WTC11 (cell line): ENCODE measurements around the gene ASIP. TPM values are rescaled to one million over a fixed set of nuclear protein-coding genes. Genes with fewer than 3 reads are reported as not detected.

ENCODE experiments used
- ATAC-seq: fragments of 200-7000 bp; cut with Tn5 transposase; 2 replicates; pipeline ENCODE4 v1.10.0; 2021; ENCODE audit warnings: mild to moderate bottlenecking, moderate library complexity
- CTCF ChIA-PET: fragments of 300-600 bp; sonication (Branson Sonifier 250); formaldehyde crosslinking; loops from one replicate; lab custom pipeline; 2021; ENCODE audit warnings: antibody characterized with exemption; lab: Charles Lee
- POLR2A ChIA-PET: fragments of 350-600 bp; sonication (Branson Sonifier 250); formaldehyde crosslinking; loops from one replicate; lab custom pipeline; 2021; ENCODE audit warnings: antibody characterized with exemption; lab: Charles Lee
- DNase-seq: peaks from one replicate; pipeline ENCODE4 v3.0.0; 2021; ENCODE audit warnings: low spot score
- H3K27ac Mint-ChIP-seq: 2 replicates; pipeline ENCODE4 v1.8.0; 2021; ENCODE audit warnings: mixed read lengths
- H3K27me3 Mint-ChIP-seq: 2 replicates; pipeline ENCODE4 v1.8.0; 2021; ENCODE audit warnings: low read depth, mild to moderate bottlenecking, moderate library complexity, mixed read lengths
- H3K36me3 Mint-ChIP-seq: 2 replicates; pipeline ENCODE4 v1.8.0; 2021; ENCODE audit warnings: mixed read lengths
- H3K4me1 Mint-ChIP-seq: 2 replicates; pipeline ENCODE4 v1.8.0; 2022; ENCODE audit warnings: mixed read lengths
- H3K4me3 Mint-ChIP-seq: 2 replicates; pipeline ENCODE4 v1.8.0; 2021; ENCODE audit warnings: mild to moderate bottlenecking, moderate library complexity, mixed read lengths
- H3K9me3 Mint-ChIP-seq: 2 replicates; pipeline ENCODE4 v1.8.0; 2021; ENCODE audit warnings: mixed read lengths
- CDX4 ChIP-seq: fragments of 250-450 bp; sonication (Bioruptor Pico); IDR thresholded peaks from 2 replicates; pipeline ENCODE4 v1.9.0; 2021; ENCODE audit warnings: moderate library complexity, mild to moderate bottlenecking, inconsistent platforms, borderline replicate concordance
- ELF4 ChIP-seq: sonication (generic); formaldehyde crosslinking; IDR thresholded peaks from 2 replicates; pipeline ENCODE4 v1.8.1; 2022; ENCODE audit warnings: low read depth, mild to moderate bottlenecking, moderate library complexity, missing genetic modification reagents
- ESRRA ChIP-seq: sonication (generic); formaldehyde crosslinking; IDR thresholded peaks from 2 replicates; pipeline ENCODE4 v1.8.1; 2022; ENCODE audit warnings: mild to moderate bottlenecking, missing genetic modification reagents, borderline replicate concordance
- FOXP4 ChIP-seq: sonication (generic); formaldehyde crosslinking; IDR thresholded peaks from 2 replicates; pipeline ENCODE4 v1.8.0; 2022; ENCODE audit warnings: mild to moderate bottlenecking, missing genetic modification reagents
- GTF2I ChIP-seq: fragments of 250-450 bp; sonication (Bioruptor Pico); conservative IDR thresholded peaks from 2 replicates; pipeline ENCODE4 v1.4.0; 2021; ENCODE audit warnings: mild to moderate bottlenecking
- IRF2 ChIP-seq: sonication (generic); formaldehyde crosslinking; IDR thresholded peaks from 2 replicates; pipeline ENCODE4 v1.8.0; 2022; ENCODE audit warnings: low read depth, missing genetic modification reagents, borderline replicate concordance
- JAZF1 ChIP-seq: fragments of 250-450 bp; sonication (Bioruptor Pico); IDR thresholded peaks from 2 replicates; pipeline ENCODE4 v1.9.0; 2021; ENCODE audit warnings: moderate library complexity, mild to moderate bottlenecking, inconsistent platforms
- MYBL2 ChIP-seq: sonication (generic); formaldehyde crosslinking; IDR thresholded peaks from 2 replicates; pipeline ENCODE4 v1.8.1; 2023; ENCODE audit warnings: mild to moderate bottlenecking, moderate library complexity, missing genetic modification reagents
- NR2C2 ChIP-seq: sonication (generic); formaldehyde crosslinking; IDR thresholded peaks from 2 replicates; pipeline ENCODE4 v1.8.0; 2022; ENCODE audit warnings: mild to moderate bottlenecking, missing genetic modification reagents
- OVOL2 ChIP-seq: fragments of 250-450 bp; sonication (Bioruptor Pico); IDR thresholded peaks from 2 replicates; pipeline ENCODE4 v1.9.0; 2021; ENCODE audit warnings: mild to moderate bottlenecking, borderline replicate concordance
- PRRX2 ChIP-seq: fragments of 250-450 bp; sonication (Bioruptor Pico); IDR thresholded peaks from 2 replicates; pipeline ENCODE4 v1.8.0; 2021; ENCODE audit warnings: mild to moderate bottlenecking
- RORB ChIP-seq: fragments of 250-450 bp; sonication (Bioruptor Pico); IDR thresholded peaks from 2 replicates; pipeline ENCODE4 v1.9.0; 2021; ENCODE audit warnings: mild to moderate bottlenecking
- SOX15 ChIP-seq: fragments of 250-450 bp; sonication (Bioruptor Pico); IDR thresholded peaks from 2 replicates; pipeline ENCODE4 v1.9.0; 2021; ENCODE audit warnings: mild to moderate bottlenecking
- STAT6 ChIP-seq: sonication (generic); formaldehyde crosslinking; conservative IDR thresholded peaks from 2 replicates; pipeline ENCODE4 v1.8.1; 2023; ENCODE audit warnings: mild to moderate bottlenecking, low read depth, missing genetic modification reagents, moderate library complexity
- ZNF263 ChIP-seq: sonication (generic); formaldehyde crosslinking; IDR thresholded peaks from 2 replicates; pipeline ENCODE4 v1.8.1; 2022; ENCODE audit warnings: low read depth, mild to moderate bottlenecking, moderate library complexity, missing genetic modification reagents
- ZNF671 ChIP-seq: fragments of 250-450 bp; sonication (Bioruptor Pico); IDR thresholded peaks from 2 replicates; pipeline ENCODE4 v1.8.0; 2021; ENCODE audit warnings: mild to moderate bottlenecking
- total RNA-seq: library from RNA; stranded (reverse); gene quantifications from 3 replicates; pipeline ENCODE4 v1.2.3, GENCODE V29; 2021
- TF ChIP-seq, protein P1 (sequence below): sonication (generic); formaldehyde crosslinking; IDR thresholded peaks from 2 replicates; pipeline ENCODE4 v1.8.0; 2023; ENCODE audit warnings: missing genetic modification reagents
- TF ChIP-seq, protein P2 (sequence below): sonication (generic); formaldehyde crosslinking; IDR thresholded peaks from 2 replicates; pipeline ENCODE4 v1.8.1; 2023; ENCODE audit warnings: mild to moderate bottlenecking, missing genetic modification reagents
- TF ChIP-seq, protein P3 (sequence below): fragments of 200-600 bp; IDR thresholded peaks from 2 replicates; pipeline ENCODE4 v1.8.0; 2022; ENCODE audit warnings: antibody characterized with exemption

Gene ASIP
- total RNA-seq, 1 experiment from 2014 or later = not detected

DNA sequence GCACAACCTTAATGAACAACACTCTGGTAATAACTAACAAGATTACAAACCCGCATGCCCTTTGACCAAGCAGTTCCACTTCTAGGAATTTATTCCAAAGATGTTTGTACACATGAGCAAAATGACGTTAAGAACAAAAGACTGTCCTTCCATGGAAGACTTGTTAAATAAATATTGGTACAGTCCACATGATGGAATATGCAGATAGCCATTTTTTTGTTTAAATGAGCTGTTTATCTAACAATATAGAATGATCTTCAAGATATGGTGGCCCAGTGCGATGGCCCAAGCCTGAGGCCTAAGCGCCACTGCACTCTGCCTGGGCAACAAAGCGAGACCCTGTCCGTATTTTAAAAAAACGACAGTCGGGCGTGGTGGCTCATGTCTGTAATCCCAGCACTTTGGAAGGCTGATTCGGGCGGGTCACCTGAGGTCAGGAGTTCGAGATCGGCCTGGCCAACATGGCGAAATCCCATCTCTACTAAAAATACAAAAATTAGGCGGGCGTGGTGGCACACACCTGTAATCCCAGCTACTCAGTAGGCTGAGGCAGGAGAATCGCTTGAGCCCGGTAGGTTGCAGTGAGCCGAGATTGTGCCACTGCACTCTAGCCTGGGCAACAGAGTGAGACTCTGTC is 69.4 kb downstream of the ASIP start:
- DNase-seq = no peak
- peaks cover 16% of the 10 kb centered on the region for H3K27me3 Mint-ChIP-seq
- H3K27ac Mint-ChIP-seq = no peak overlapping the region
- peaks cover 7% of the 10 kb centered on the region; the same call in 1 of the 2 replicates for H3K4me1 Mint-ChIP-seq
- no peak for ATAC-seq
- POLR2A ChIA-PET = interaction anchor here (1.0 to 1.8 kb wide), 4 partner anchors 8 to 206 kb away, joined by 3 to 4 read pairs (median 4); partner anchors contain the start of genes AHCY and DYNLRB1
- TF ChIP-seq ZNF671 (no peak), MYBL2 (no peak), OVOL2 (no peak), NR2C2 (CRISPR knock-in tag) (no peak), JAZF1 (no peak), FOXP4 (no peak), RORB (CRISPR knock-in tag) (no peak), IRF2 (no peak), SOX15 (CRISPR knock-in tag) (no peak), ESRRA (CRISPR knock-in tag) (no peak), CDX4 (no peak), ZNF263 (CRISPR knock-in tag) (no peak), ELF4 (CRISPR knock-in tag) (no peak), GTF2I (CRISPR knock-in tag) (no peak), PRRX2 (no peak), STAT6 (CRISPR knock-in tag) (no peak)
- TF ChIP-seq, protein P1, sequence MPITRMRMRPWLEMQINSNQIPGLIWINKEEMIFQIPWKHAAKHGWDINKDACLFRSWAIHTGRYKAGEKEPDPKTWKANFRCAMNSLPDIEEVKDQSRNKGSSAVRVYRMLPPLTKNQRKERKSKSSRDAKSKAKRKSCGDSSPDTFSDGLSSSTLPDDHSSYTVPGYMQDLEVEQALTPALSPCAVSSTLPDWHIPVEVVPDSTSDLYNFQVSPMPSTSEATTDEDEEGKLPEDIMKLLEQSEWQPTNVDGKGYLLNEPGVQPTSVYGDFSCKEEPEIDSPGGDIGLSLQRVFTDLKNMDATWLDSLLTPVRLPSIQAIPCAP (CRISPR knock-in tag) = no peak
- TF ChIP-seq, protein P2, sequence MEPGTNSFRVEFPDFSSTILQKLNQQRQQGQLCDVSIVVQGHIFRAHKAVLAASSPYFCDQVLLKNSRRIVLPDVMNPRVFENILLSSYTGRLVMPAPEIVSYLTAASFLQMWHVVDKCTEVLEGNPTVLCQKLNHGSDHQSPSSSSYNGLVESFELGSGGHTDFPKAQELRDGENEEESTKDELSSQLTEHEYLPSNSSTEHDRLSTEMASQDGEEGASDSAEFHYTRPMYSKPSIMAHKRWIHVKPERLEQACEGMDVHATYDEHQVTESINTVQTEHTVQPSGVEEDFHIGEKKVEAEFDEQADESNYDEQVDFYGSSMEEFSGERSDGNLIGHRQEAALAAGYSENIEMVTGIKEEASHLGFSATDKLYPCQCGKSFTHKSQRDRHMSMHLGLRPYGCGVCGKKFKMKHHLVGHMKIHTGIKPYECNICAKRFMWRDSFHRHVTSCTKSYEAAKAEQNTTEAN (CRISPR knock-in tag) = no peak
- TF ChIP-seq, protein P3, sequence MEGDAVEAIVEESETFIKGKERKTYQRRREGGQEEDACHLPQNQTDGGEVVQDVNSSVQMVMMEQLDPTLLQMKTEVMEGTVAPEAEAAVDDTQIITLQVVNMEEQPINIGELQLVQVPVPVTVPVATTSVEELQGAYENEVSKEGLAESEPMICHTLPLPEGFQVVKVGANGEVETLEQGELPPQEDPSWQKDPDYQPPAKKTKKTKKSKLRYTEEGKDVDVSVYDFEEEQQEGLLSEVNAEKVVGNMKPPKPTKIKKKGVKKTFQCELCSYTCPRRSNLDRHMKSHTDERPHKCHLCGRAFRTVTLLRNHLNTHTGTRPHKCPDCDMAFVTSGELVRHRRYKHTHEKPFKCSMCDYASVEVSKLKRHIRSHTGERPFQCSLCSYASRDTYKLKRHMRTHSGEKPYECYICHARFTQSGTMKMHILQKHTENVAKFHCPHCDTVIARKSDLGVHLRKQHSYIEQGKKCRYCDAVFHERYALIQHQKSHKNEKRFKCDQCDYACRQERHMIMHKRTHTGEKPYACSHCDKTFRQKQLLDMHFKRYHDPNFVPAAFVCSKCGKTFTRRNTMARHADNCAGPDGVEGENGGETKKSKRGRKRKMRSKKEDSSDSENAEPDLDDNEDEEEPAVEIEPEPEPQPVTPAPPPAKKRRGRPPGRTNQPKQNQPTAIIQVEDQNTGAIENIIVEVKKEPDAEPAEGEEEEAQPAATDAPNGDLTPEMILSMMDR = no peak
- TF ChIP-seq, all 79 proteins: peak for 0
- peak overlapping the region; percentile 81 for H3K4me3 Mint-ChIP-seq
- no peaks in the 10 kb centered on the region for H3K36me3 Mint-ChIP-seq
- CTCF ChIA-PET = interaction anchor here (0.6 to 4.1 kb wide), 20 partner anchors 9 to 252 kb away, joined by 3 to 104 read pairs (median 17); partner anchors contain the start of genes AHCY, DYNLRB1 and ITCH
- H3K9me3 Mint-ChIP-seq = peaks cover 3% of the 10 kb centered on the region
